CD14-positive monocyte (primary cell): Measurements from ENCODE around the gene VIM. TPM values are rescaled to one million over a fixed set of nuclear protein-coding genes. Genes with fewer than 3 reads are reported as not detected.
A peak's percentile ranks its signal among the peaks of the same experiment; 100 is the strongest.

Experiments used
- DNase-seq, 3 donors: peaks; one replicate each; pipeline ENCODE4 v3.0.0-alpha.2; 2011 to 2022
- H2AFZ ChIP-seq: 2 replicates; pipeline ENCODE4 v1.6.0; 2012; ENCODE audit warnings: mild to moderate bottlenecking, low read depth, low read length, inconsistent platforms; ENCODE audit not compliant: insufficient read depth, poor library complexity, severe bottlenecking
- H3K27ac ChIP-seq, 2 donors: 1 replicate in 1 of 2; 2 replicates in 1 of 2; pipeline ENCODE4 v1.5.1; 2012 to 2013; ENCODE audit warnings: low read length in 2 of 2, control low read depth in 1 of 2, inconsistent platforms in 1 of 2, low read depth in 1 of 2, mild to moderate bottlenecking in 1 of 2
- H3K27me3 ChIP-seq, 2 donors: one replicate each; pipeline versions ENCODE4 v1.6.0 to v1.6.1; 2011 to 2013; ENCODE audit warnings: low read length in 2 of 2; ENCODE audit not compliant: control insufficient read depth in 2 of 2, insufficient read depth in 2 of 2
- H3K36me3 ChIP-seq, 2 donors: replicated peaks in 1 of 2; 1 replicate in 1 of 2; 2 replicates in 1 of 2; pipeline versions ENCODE4 v1.5.1 to v1.6.1; 2012 to 2013; ENCODE audit warnings: low read length in 2 of 2, control low read depth in 1 of 2, inconsistent platforms in 1 of 2, mild to moderate bottlenecking in 1 of 2; ENCODE audit not compliant: insufficient read depth in 2 of 2, control insufficient read depth in 1 of 2
- H3K4me1 ChIP-seq, 2 donors: 1 replicate in 1 of 2; 2 replicates in 1 of 2; pipeline versions ENCODE4 v1.5.1 to v1.6.1; 2012 to 2013; ENCODE audit warnings: low read length in 2 of 2, control low read depth in 1 of 2, inconsistent platforms in 1 of 2, mild to moderate bottlenecking in 1 of 2, moderate library complexity in 1 of 2; ENCODE audit not compliant: insufficient read depth in 2 of 2, control insufficient read depth in 1 of 2
- H3K4me2 ChIP-seq: replicated peaks from 2 replicates; pipeline ENCODE3; 2012; ENCODE audit warnings: low read length, moderate library complexity, mild to moderate bottlenecking; ENCODE audit not compliant: poor library complexity, severe bottlenecking; ENCODE audit errors: extremely low read depth
- H3K4me3 ChIP-seq, 3 experiments: fragments of 200-600 bp in 1 of 3; sonication (generic) in 1 of 3; replicated peaks in 1 of 3; 1 replicate in 2 of 3; 2 replicates in 1 of 3; pipeline ENCODE4 v1.5.1; 2011 to 2013; ENCODE audit warnings: low read length in 3 of 3, mild to moderate bottlenecking in 3 of 3, control low read depth in 2 of 3, low read depth in 2 of 3, inconsistent platforms in 1 of 3, moderate library complexity in 1 of 3
- H3K79me2 ChIP-seq: 2 replicates; pipeline ENCODE4 v1.6.0; 2012; ENCODE audit warnings: mild to moderate bottlenecking, control low read depth, inconsistent platforms, low read length, moderate library complexity; ENCODE audit not compliant: insufficient read depth
- H3K9ac ChIP-seq: 2 replicates; pipeline ENCODE4 v1.6.0; 2017; ENCODE audit warnings: low read length, mild to moderate bottlenecking; ENCODE audit not compliant: insufficient read depth, poor library complexity, severe bottlenecking
- H3K9me3 ChIP-seq, 2 donors: replicated peaks in 1 of 2; 1 replicate in 1 of 2; 2 replicates in 1 of 2; pipeline versions ENCODE4 v1.5.1 to v1.6.1; 2012 to 2013; ENCODE audit warnings: low read length in 2 of 2, control low read depth in 1 of 2; ENCODE audit not compliant: control insufficient read depth in 1 of 2, insufficient read depth in 1 of 2
- H4K20me1 ChIP-seq: 2 replicates; pipeline ENCODE4 v1.6.0; 2012; ENCODE audit warnings: mild to moderate bottlenecking, low read length, control low read depth, moderate library complexity; ENCODE audit not compliant: insufficient read depth
- H3K27ac Mint-ChIP-seq, 7 donors: one replicate each; pipeline ENCODE4 v1.8.0; 2020; ENCODE audit warnings: mild to moderate bottlenecking in 7 of 7, mixed read lengths in 7 of 7, moderate library complexity in 6 of 7, inconsistent platforms in 2 of 7
- H3K27me3 Mint-ChIP-seq, 3 donors: one replicate each; pipeline ENCODE4 v1.8.0; 2021 to 2022; ENCODE audit warnings: low read depth in 3 of 3, mild to moderate bottlenecking in 3 of 3, mixed read lengths in 3 of 3, moderate library complexity in 3 of 3, inconsistent platforms in 1 of 3
- H3K36me3 Mint-ChIP-seq, 2 donors: one replicate each; pipeline ENCODE4 v1.8.0; 2020; ENCODE audit warnings: mixed read lengths in 2 of 2, inconsistent platforms in 1 of 2, mild to moderate bottlenecking in 1 of 2
- H3K4me1 Mint-ChIP-seq: one replicate; pipeline ENCODE4 v1.8.0; 2020; ENCODE audit warnings: mild to moderate bottlenecking, mixed read lengths
- H3K4me3 Mint-ChIP-seq, 2 donors: one replicate each; pipeline ENCODE4 v1.8.0; 2020; ENCODE audit warnings: mild to moderate bottlenecking in 2 of 2, mixed read lengths in 2 of 2, moderate library complexity in 1 of 2
- H3K9me3 Mint-ChIP-seq, 7 donors: one replicate each; pipeline ENCODE4 v1.8.0; 2020 to 2022; ENCODE audit warnings: mixed read lengths in 7 of 7, mild to moderate bottlenecking in 6 of 7, moderate library complexity in 6 of 7, inconsistent platforms in 2 of 7
- CTCF ChIP-seq: fragments of 200-600 bp; IDR thresholded peaks from one replicate; pipeline ENCODE4 v1.8.0; 2022; ENCODE audit warnings: antibody characterized with exemption, mild to moderate bottlenecking
- WGBS: methylation state at CpG from one replicate; pipeline ENCODE4 v1.1.5; 2013; ENCODE audit warnings: missing lambda C conversion rate; ENCODE audit not compliant: insufficient coverage; 5-methylcytosine and 5-hydroxymethylcytosine counted together
- intact Hi-C, 2 donors: fragments of 100-400 bp; cut with micrococcal nuclease; formaldehyde crosslinking; loops; one replicate each; pipeline versions ENCODE4 v1.15.0 to v1.15.1; 2023
- polyA plus RNA-seq, 3 donors: library from polyadenylated mRNA; depleted of rRNA in 1 of 3; unstranded in 2 of 3; stranded (reverse) in 1 of 3; fragments of 300-500 nt in 2 of 3; fragments of >200 nt in 1 of 3; fragmentation: Illumina TruSeq in 2 of 3; gene quantifications; 1 replicate in 2 of 3; 2 replicates in 1 of 3; pipeline ENCODE4 v1.2.3, GENCODE V29; 2012 to 2021

The VIM gene
- polyA plus RNA-seq, 3 donors = 697 to 4,055 (median 932) TPM

- Histone ChIP-seq H3K36me3 (peaks cover under 1 to 2% of the 10 kb centered on the region in 2 donors), H3K9ac (no peak overlapping the region), H3K79me2 (peaks cover 68% of the 10 kb centered on the region), H3K4me2 (no peak overlapping the region), H3K4me3 (no peak overlapping the region), H3K27me3 (no peaks in the 10 kb centered on the region), H3K27ac (no peak overlapping the region), H2AFZ (no peak overlapping the region), H3K4me1 (peaks cover 38 to 41% of the 10 kb centered on the region in 2 donors), H3K9me3 (no peaks in the 10 kb centered on the region), H4K20me1 (peaks cover 18% of the 10 kb centered on the region)
- TF ChIP-seq CTCF = no peak
- Mint-ChIP-seq H3K27ac (peak overlapping the region in 2 of 7 donors; percentile 43 to 52), H3K4me3 (peak overlapping the region in 1 of 2 donors; percentile 11), H3K27me3 (peaks cover 0 to 16% (median 2%) of the 10 kb centered on the region in 3 donors), H3K4me1 (peaks cover 45% of the 10 kb centered on the region), H3K9me3 (peaks cover 0 to 15% (median 2%) of the 10 kb centered on the region in 7 donors), H3K36me3 (peaks cover 25 to 33% of the 10 kb centered on the region in 2 donors)
- DNase-seq = no peak
- intact Hi-C loops = loop anchor here in 1 of 2 donors (5.0 kb wide), 1 partner anchor 149 kb away; no protein-coding TSS in a partner anchor
- 71% methylated on average over 1 of the region's 4 CpGs for WGBS
Observed at GRCh38 chr10:17225808-17226207, 2.2 kb upstream of the VIM start.

GRCh38 chr10:17226891-17227303, 1.1 kb upstream of the VIM start:
- Histone ChIP-seq H3K4me2 (peak overlapping the region; percentile 88), H3K4me1 (peaks cover 42 to 50% of the 10 kb centered on the region in 2 donors), H3K9ac (peak overlapping the region; percentile 100), H3K79me2 (peaks cover 70% of the 10 kb centered on the region), H3K27ac (peak overlapping the region; percentile 98 to 100), H3K36me3 (peaks cover 11 to 12% of the 10 kb centered on the region in 2 donors), H4K20me1 (peaks cover 28% of the 10 kb centered on the region), H3K9me3 (no peaks in the 10 kb centered on the region), H2AFZ (peak overlapping the region; percentile 49), H3K27me3 (no peaks in the 10 kb centered on the region), H3K4me3 (peak overlapping the region; percentile 77 to 100 (median 97))
- 75% methylated on average over 5 of the region's 8 CpGs for WGBS
- H3K27me3 Mint-ChIP-seq = peaks cover 0 to 16% (median 2%) of the 10 kb centered on the region in 3 donors
- peaks cover 0 to 15% (median 2%) of the 10 kb centered on the region in 7 donors for H3K9me3 Mint-ChIP-seq
- no peak for TF ChIP-seq CTCF
- peaks cover 53% of the 10 kb centered on the region for H3K4me1 Mint-ChIP-seq
- intact Hi-C loops = loop anchor here in 1 of 2 donors (5.0 kb wide), 1 partner anchor 150 kb away; no protein-coding TSS in a partner anchor
- H3K4me3 Mint-ChIP-seq = peak overlapping the region; percentile 96 to 99
- peak overlapping the region; percentile 99 to 100 (median 99) for H3K27ac Mint-ChIP-seq
- H3K36me3 Mint-ChIP-seq = peaks cover 36 to 44% of the 10 kb centered on the region in 2 donors
- no peak for DNase-seq
